Neural cell (in vitro differentiated cells): Measurements from ENCODE around the gene C5AR1. TPM values are rescaled to one million over a fixed set of nuclear protein-coding genes. Genes with fewer than 3 reads are reported as not detected.

Experiments
- H2AFZ ChIP-seq: fragments of 200-600, 300-800 bp; sonication (generic), shearing (Covaris generic); 2 replicates; pipeline ENCODE4 v1.6.0; 2014; ENCODE audit warnings: low read depth, mild to moderate bottlenecking, antibody characterized with exemption, low read length, moderate library complexity
- H3F3A ChIP-seq: fragments of 200-600 bp; shearing (Covaris generic); 2 replicates; pipeline ENCODE4 v1.6.1; 2016; ENCODE audit warnings: mild to moderate bottlenecking, moderate library complexity, mixed read lengths, antibody characterized with exemption, low read length; ENCODE audit not compliant: insufficient read depth, poor library complexity, severe bottlenecking
- H3K27ac ChIP-seq: fragments of 200-600, 300-800 bp; sonication (generic), shearing (Covaris generic); 2 replicates; pipeline ENCODE4 v1.5.1; 2014; ENCODE audit warnings: mild to moderate bottlenecking, low read length, moderate library complexity
- H3K27me3 ChIP-seq: fragments of 300-800, 200-600 bp; sonication (generic), shearing (Covaris generic); 2 replicates; pipeline ENCODE4 v1.6.0; 2014; ENCODE audit warnings: mild to moderate bottlenecking, low read depth, low read length, moderate library complexity; ENCODE audit not compliant: insufficient read depth
- H3K36me3 ChIP-seq: fragments of 300-800, 200-600 bp; sonication (generic), shearing (Covaris generic); 2 replicates; pipeline ENCODE4 v1.5.1; 2014; ENCODE audit warnings: mild to moderate bottlenecking, antibody characterized with exemption, low read length, moderate library complexity; ENCODE audit not compliant: insufficient read depth
- H3K4me2 ChIP-seq: fragments of 300-800, 200-600 bp; sonication (generic), shearing (Covaris generic); 2 replicates; pipeline ENCODE4 v1.6.0; 2014; ENCODE audit warnings: mild to moderate bottlenecking, low read length
- H3K4me3 ChIP-seq: fragments of 300-800, 200-600 bp; sonication (generic), shearing (Covaris generic); 2 replicates; pipeline ENCODE4 v1.5.1; 2014; ENCODE audit warnings: mild to moderate bottlenecking, low read length, moderate library complexity
- H3K79me2 ChIP-seq: fragments of 200-600 bp; shearing (Covaris generic); replicated peaks from 2 replicates; pipeline ENCODE4 v1.6.0; 2014; ENCODE audit warnings: mild to moderate bottlenecking, low read length, moderate library complexity; ENCODE audit not compliant: insufficient read depth
- H3K9ac ChIP-seq: fragments of 300-800, 200-600 bp; sonication (generic), shearing (Covaris generic); 2 replicates; pipeline ENCODE4 v1.6.1; 2016; ENCODE audit warnings: mild to moderate bottlenecking, low read length, mixed read lengths
- H3K9me2 ChIP-seq: fragments of 200-600 bp; shearing (Covaris generic); 2 replicates; pipeline ENCODE4 v1.6.1; 2016; ENCODE audit warnings: mild to moderate bottlenecking, low read length, mixed read lengths; ENCODE audit not compliant: insufficient read depth
- H3K9me3 ChIP-seq: fragments of 200-600, 300-800 bp; sonication (generic), shearing (Covaris generic); 2 replicates; pipeline ENCODE4 v1.6.1; 2016; ENCODE audit warnings: mild to moderate bottlenecking, mixed run types, low read length, moderate library complexity, mixed read lengths
- H4K20me1 ChIP-seq: fragments of 200-600 bp; shearing (Covaris generic); 2 replicates; pipeline ENCODE4 v1.6.1; 2016; ENCODE audit warnings: mild to moderate bottlenecking, mixed run types; ENCODE audit not compliant: insufficient read depth
- EP300 ChIP-seq: fragments of 450-650 bp; conservative IDR thresholded peaks from 2 replicates; pipeline ENCODE4 v1.6.1; 2014; ENCODE audit warnings: antibody characterized with exemption, mild to moderate bottlenecking, moderate library complexity; ENCODE audit not compliant: poor library complexity, severe bottlenecking
- EZH2 ChIP-seq: fragments of 200-600, 300-800 bp; shearing (Covaris generic), sonication (generic); IDR thresholded peaks from 2 replicates; pipeline ENCODE4 v1.6.1; 2014; ENCODE audit warnings: antibody characterized with exemption, low read length, borderline replicate concordance, mild to moderate bottlenecking; ENCODE audit not compliant: insufficient read depth, poor library complexity, severe bottlenecking
- MXI1 ChIP-seq: fragments of 450-650 bp; conservative IDR thresholded peaks from 2 replicates; pipeline ENCODE4 v1.6.1; 2014; ENCODE audit warnings: antibody characterized with exemption, mild to moderate bottlenecking; ENCODE audit not compliant: poor library complexity, severe bottlenecking
- POLR2AphosphoS5 ChIP-seq: IDR thresholded peaks from 2 replicates; pipeline ENCODE4 v1.6.1; 2012
- RAD21 ChIP-seq: fragments of 450-650 bp; conservative IDR thresholded peaks from 2 replicates; pipeline ENCODE4 v1.6.1; 2014; ENCODE audit warnings: antibody characterized with exemption, mild to moderate bottlenecking, moderate library complexity
- SMC3 ChIP-seq: fragments of 450-650 bp; conservative IDR thresholded peaks from 2 replicates; pipeline ENCODE4 v1.6.1; 2014; ENCODE audit warnings: antibody characterized with exemption, mild to moderate bottlenecking, moderate library complexity; ENCODE audit not compliant: poor library complexity
- TAF1 ChIP-seq: IDR thresholded peaks from 2 replicates; pipeline ENCODE4 v1.6.1; 2012; ENCODE audit warnings: low read depth
- polyA plus RNA-seq: library from polyadenylated mRNA; depleted of rRNA; stranded (reverse); fragments of >200 nt; gene quantifications from 2 replicates; pipeline ENCODE4 v1.2.3, GENCODE V29; 2014
- TF ChIP-seq, protein P1 (sequence below): fragments of 450-650 bp; IDR thresholded peaks from 2 replicates; pipeline ENCODE4 v1.5.1; 2014; ENCODE audit warnings: antibody characterized with exemption, mild to moderate bottlenecking, moderate library complexity; ENCODE audit not compliant: poor library complexity, severe bottlenecking
- TF ChIP-seq, protein P2 (sequence below): IDR thresholded peaks from 2 replicates; pipeline ENCODE4 v1.6.1; 2012; ENCODE audit warnings: borderline replicate concordance

C5AR1 gene
- polyA plus RNA-seq, 1 donor from 2014 or later, result not detected

DNA sequence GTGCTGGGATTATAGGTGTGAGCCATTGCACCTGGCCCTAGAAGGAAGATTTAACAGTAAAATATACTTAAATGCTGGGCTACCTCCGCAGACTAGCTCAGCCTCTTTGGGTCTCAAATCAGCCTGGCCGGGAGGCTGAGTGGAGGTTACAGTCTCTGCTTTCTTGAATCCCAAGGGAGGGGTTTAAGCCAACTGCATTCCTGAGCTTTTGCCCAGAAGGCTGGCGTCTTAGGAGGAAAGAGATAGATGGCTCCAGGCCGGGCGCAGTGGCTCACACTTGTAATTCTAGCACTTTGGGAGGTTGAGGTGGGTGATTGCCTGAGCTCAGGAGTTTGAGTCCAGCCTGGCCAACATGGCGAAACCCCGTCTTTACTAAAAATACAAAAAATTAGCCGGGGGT lies 623 bp upstream of the C5AR1 start:
- Histone ChIP-seq H3K27ac (no peak overlapping the region), H3F3A (no peaks in the 10 kb centered on the region), H3K79me2 (no peaks in the 10 kb centered on the region), H3K4me2 (no peak overlapping the region), H3K9me2 (no peaks in the 10 kb centered on the region), H3K36me3 (no peaks in the 10 kb centered on the region), H3K9ac (no peak overlapping the region), H3K9me3 (no peaks in the 10 kb centered on the region), H4K20me1 (no peaks in the 10 kb centered on the region), H3K4me3 (no peak overlapping the region), H3K27me3 (no peaks in the 10 kb centered on the region), H2AFZ (no peak overlapping the region)
- TF ChIP-seq POLR2AphosphoS5, result no peak

DNA sequence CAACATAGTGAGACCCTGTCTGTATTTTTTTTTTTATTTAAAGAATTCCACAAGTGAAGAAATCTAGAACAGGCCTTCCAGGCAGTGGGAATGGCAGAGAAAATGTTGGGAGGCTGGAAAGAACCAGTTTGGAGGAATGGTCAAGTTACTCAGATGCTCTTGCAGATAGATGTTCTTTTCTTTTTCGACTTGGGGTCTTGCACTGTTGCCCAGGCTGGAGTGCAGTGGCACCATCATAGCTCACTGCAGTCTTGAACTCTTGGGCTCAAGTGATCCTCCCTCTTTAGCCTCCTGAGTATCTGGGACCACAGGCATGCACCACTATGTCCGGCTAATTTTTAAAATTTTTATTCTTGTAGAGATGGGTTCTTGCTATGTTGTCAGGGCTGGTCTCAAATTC lies 662 bp downstream of the C5AR1 start:
- H4K20me1 ChIP-seq, result no peaks in the 10 kb centered on the region
- TF ChIP-seq EP300, result no peak
- no peak for TF ChIP-seq EZH2
- TF ChIP-seq RAD21, result no peak
- no peak for TF ChIP-seq POLR2AphosphoS5
- TF ChIP-seq SMC3, result no peak
- TF ChIP-seq, protein P1, sequence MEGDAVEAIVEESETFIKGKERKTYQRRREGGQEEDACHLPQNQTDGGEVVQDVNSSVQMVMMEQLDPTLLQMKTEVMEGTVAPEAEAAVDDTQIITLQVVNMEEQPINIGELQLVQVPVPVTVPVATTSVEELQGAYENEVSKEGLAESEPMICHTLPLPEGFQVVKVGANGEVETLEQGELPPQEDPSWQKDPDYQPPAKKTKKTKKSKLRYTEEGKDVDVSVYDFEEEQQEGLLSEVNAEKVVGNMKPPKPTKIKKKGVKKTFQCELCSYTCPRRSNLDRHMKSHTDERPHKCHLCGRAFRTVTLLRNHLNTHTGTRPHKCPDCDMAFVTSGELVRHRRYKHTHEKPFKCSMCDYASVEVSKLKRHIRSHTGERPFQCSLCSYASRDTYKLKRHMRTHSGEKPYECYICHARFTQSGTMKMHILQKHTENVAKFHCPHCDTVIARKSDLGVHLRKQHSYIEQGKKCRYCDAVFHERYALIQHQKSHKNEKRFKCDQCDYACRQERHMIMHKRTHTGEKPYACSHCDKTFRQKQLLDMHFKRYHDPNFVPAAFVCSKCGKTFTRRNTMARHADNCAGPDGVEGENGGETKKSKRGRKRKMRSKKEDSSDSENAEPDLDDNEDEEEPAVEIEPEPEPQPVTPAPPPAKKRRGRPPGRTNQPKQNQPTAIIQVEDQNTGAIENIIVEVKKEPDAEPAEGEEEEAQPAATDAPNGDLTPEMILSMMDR, result no peak

DNA sequence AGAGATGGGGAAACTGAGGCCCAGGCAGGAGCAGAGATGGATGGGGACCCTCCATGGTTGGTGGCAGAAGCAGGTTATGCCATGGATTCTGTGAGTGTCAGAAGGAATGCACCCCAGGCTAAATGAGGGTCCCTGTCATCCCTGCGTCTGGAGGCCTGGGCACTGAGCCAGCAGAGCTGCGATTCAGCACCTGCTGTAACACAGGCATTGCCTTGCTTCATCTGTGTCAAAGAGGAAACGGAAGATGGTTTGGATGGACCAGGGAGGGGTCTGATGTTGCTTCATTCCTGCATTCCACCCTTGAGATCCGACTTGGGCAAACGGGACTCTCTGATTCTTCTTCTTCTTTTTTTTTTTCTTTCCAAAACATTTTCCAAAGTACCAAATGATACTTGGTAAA lies 1.2 kb downstream of the C5AR1 start:
- no peak overlapping the region for H2AFZ ChIP-seq
- H3K27ac ChIP-seq, result no peak overlapping the region
- TF ChIP-seq, protein P1, result no peak
- TF ChIP-seq EP300 (no peak), POLR2AphosphoS5 (no peak), RAD21 (no peak), TAF1 (no peak), MXI1 (no peak), SMC3 (no peak), EZH2 (no peak)
- TF ChIP-seq, protein P2, sequence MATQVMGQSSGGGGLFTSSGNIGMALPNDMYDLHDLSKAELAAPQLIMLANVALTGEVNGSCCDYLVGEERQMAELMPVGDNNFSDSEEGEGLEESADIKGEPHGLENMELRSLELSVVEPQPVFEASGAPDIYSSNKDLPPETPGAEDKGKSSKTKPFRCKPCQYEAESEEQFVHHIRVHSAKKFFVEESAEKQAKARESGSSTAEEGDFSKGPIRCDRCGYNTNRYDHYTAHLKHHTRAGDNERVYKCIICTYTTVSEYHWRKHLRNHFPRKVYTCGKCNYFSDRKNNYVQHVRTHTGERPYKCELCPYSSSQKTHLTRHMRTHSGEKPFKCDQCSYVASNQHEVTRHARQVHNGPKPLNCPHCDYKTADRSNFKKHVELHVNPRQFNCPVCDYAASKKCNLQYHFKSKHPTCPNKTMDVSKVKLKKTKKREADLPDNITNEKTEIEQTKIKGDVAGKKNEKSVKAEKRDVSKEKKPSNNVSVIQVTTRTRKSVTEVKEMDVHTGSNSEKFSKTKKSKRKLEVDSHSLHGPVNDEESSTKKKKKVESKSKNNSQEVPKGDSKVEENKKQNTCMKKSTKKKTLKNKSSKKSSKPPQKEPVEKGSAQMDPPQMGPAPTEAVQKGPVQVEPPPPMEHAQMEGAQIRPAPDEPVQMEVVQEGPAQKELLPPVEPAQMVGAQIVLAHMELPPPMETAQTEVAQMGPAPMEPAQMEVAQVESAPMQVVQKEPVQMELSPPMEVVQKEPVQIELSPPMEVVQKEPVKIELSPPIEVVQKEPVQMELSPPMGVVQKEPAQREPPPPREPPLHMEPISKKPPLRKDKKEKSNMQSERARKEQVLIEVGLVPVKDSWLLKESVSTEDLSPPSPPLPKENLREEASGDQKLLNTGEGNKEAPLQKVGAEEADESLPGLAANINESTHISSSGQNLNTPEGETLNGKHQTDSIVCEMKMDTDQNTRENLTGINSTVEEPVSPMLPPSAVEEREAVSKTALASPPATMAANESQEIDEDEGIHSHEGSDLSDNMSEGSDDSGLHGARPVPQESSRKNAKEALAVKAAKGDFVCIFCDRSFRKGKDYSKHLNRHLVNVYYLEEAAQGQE, result no peak
- H3K36me3 ChIP-seq, result no peaks in the 10 kb centered on the region
- no peaks in the 10 kb centered on the region for H3F3A ChIP-seq
- H3K27me3 ChIP-seq, result no peaks in the 10 kb centered on the region
- no peaks in the 10 kb centered on the region for H3K9me3 ChIP-seq
- no peaks in the 10 kb centered on the region for H4K20me1 ChIP-seq
- H3K4me2 ChIP-seq, result no peak overlapping the region
- H3K79me2 ChIP-seq, result no peaks in the 10 kb centered on the region
- no peak overlapping the region for H3K4me3 ChIP-seq
- no peak overlapping the region for H3K9ac ChIP-seq
- H3K9me2 ChIP-seq, result no peaks in the 10 kb centered on the region

More for the DNA sequence above, 662 bp downstream of the C5AR1 start:
- Histone ChIP-seq H3K79me2 (no peaks in the 10 kb centered on the region), H3K36me3 (no peaks in the 10 kb centered on the region), H2AFZ (no peak overlapping the region), H3F3A (no peaks in the 10 kb centered on the region), H3K9me3 (no peaks in the 10 kb centered on the region), H3K4me2 (no peak overlapping the region), H3K9ac (no peak overlapping the region), H3K27ac (no peak overlapping the region), H3K9me2 (no peaks in the 10 kb centered on the region), H3K27me3 (no peaks in the 10 kb centered on the region), H3K4me3 (no peak overlapping the region)
